DND-41 (cell line): ENCODE measurements around the gene GSG1L.

Experiments used
- ATAC-seq: fragments of 200-7000 bp; cut with Tn5 transposase; 3 replicates; pipeline ENCODE4 v1.9.1; 2021; ENCODE audit warnings: low read depth; ENCODE audit not compliant: insufficient read depth
- DNase-seq: peaks from one replicate; pipeline ENCODE4 v3.0.0-alpha.2; 2020
- H2AFZ ChIP-seq: 2 replicates; pipeline ENCODE4 v1.6.0; 2012; ENCODE audit warnings: low read depth, low read length
- H3K27ac ChIP-seq: 2 replicates; pipeline ENCODE4 v1.5.1; 2012; ENCODE audit warnings: low read length, inconsistent platforms
- H3K27me3 ChIP-seq: fragments of 200-600 bp; sonication (generic); 2 replicates; pipeline ENCODE4 v1.6.0; 2012; ENCODE audit warnings: low read length, mild to moderate bottlenecking, inconsistent platforms; ENCODE audit not compliant: insufficient read depth, poor library complexity
- H3K36me3 ChIP-seq: 2 replicates; pipeline ENCODE4 v1.5.1; 2012; ENCODE audit warnings: low read length, inconsistent platforms; ENCODE audit not compliant: insufficient read depth
- H3K4me1 ChIP-seq: 2 replicates; pipeline ENCODE4 v1.5.1; 2012; ENCODE audit warnings: mild to moderate bottlenecking, low read length; ENCODE audit not compliant: insufficient read depth
- H3K4me2 ChIP-seq: 2 replicates; pipeline ENCODE4 v1.6.0; 2012; ENCODE audit warnings: mild to moderate bottlenecking, moderate library complexity, low read length, inconsistent platforms; ENCODE audit not compliant: insufficient read depth
- H3K4me3 ChIP-seq, 2 experiments: fragments of 200-600 bp in 1 of 2; shearing (Covaris generic) in 1 of 2; 2 replicates each; pipeline ENCODE4 v1.5.1; 2012 to 2016; ENCODE audit warnings: inconsistent platforms in 2 of 2, low read length in 2 of 2, mild to moderate bottlenecking in 2 of 2, low read depth in 1 of 2, moderate library complexity in 1 of 2
- H3K79me2 ChIP-seq: 2 replicates; pipeline ENCODE4 v1.6.0; 2012; ENCODE audit warnings: low read length, inconsistent platforms; ENCODE audit not compliant: insufficient read depth
- H3K9ac ChIP-seq: 2 replicates; pipeline ENCODE4 v1.6.0; 2012; ENCODE audit warnings: low read depth, mild to moderate bottlenecking, inconsistent platforms, low read length, moderate library complexity
- H3K9me3 ChIP-seq: 2 replicates; pipeline ENCODE4 v1.5.1; 2012; ENCODE audit warnings: low read length, moderate library complexity, mild to moderate bottlenecking, inconsistent platforms; ENCODE audit not compliant: insufficient read depth, severe bottlenecking
- H4K20me1 ChIP-seq: 2 replicates; pipeline ENCODE4 v1.6.0; 2012; ENCODE audit warnings: low read length; ENCODE audit not compliant: insufficient read depth
- EZH2 ChIP-seq: IDR thresholded peaks from 3 replicates; pipeline ENCODE4 v1.6.1; 2012; ENCODE audit warnings: borderline replicate concordance, low read depth, mild to moderate bottlenecking, moderate library complexity, low read length, inconsistent platforms; ENCODE audit not compliant: severe bottlenecking
- TF ChIP-seq, protein P1 (sequence below): IDR thresholded peaks from 2 replicates; pipeline ENCODE4 v1.5.1; 2012; ENCODE audit warnings: borderline replicate concordance, low read length, moderate library complexity, mild to moderate bottlenecking; ENCODE audit not compliant: poor library complexity, severe bottlenecking; ENCODE audit errors: extremely low read depth

Gene GSG1L

DNA sequence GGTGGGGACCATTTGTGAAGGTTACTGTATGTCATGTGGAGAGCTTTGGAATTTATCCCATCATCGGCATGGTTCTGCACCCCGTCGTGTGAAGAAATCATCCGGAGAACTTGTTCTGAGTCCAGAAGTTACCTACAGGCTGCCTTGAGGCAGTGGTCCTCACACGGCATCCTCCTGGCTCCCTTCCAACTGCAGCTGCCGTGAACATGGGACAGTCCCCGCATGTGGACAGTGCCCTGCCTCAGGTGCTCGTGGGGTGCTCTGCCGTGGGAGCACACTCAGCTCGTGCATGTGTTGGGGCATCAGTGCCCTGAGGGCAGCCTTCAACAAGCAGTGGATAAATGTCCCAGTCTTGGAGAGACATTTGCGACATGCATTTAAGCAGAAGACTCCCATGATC lies 324.9 kb downstream of the GSG1L start:
- Histone ChIP-seq H3K27ac (no peak overlapping the region), H2AFZ (no peak overlapping the region), H3K4me1 (no peaks in the 10 kb centered on the region), H3K36me3 (no peaks in the 10 kb centered on the region), H3K27me3 (no peaks in the 10 kb centered on the region), H4K20me1 (no peaks in the 10 kb centered on the region), H3K4me2 (no peak overlapping the region), H3K4me3 (no peak overlapping the region), H3K9me3 (no peaks in the 10 kb centered on the region), H3K79me2 (no peaks in the 10 kb centered on the region), H3K9ac (no peak overlapping the region)
- TF ChIP-seq, protein P1, sequence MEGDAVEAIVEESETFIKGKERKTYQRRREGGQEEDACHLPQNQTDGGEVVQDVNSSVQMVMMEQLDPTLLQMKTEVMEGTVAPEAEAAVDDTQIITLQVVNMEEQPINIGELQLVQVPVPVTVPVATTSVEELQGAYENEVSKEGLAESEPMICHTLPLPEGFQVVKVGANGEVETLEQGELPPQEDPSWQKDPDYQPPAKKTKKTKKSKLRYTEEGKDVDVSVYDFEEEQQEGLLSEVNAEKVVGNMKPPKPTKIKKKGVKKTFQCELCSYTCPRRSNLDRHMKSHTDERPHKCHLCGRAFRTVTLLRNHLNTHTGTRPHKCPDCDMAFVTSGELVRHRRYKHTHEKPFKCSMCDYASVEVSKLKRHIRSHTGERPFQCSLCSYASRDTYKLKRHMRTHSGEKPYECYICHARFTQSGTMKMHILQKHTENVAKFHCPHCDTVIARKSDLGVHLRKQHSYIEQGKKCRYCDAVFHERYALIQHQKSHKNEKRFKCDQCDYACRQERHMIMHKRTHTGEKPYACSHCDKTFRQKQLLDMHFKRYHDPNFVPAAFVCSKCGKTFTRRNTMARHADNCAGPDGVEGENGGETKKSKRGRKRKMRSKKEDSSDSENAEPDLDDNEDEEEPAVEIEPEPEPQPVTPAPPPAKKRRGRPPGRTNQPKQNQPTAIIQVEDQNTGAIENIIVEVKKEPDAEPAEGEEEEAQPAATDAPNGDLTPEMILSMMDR, result no peak
- no peak for TF ChIP-seq EZH2
- DNase-seq, result no peak
- no peak for ATAC-seq
